PC-9 (cell line): ENCODE results near the gene TRIM66. TPM values are rescaled to one million over a fixed set of nuclear protein-coding genes. Genes with fewer than 3 reads are reported as not detected.

ENCODE experiments used
- BruUV-seq: library from RNA; stranded (reverse); fragments of 400-500 nt; replicated peaks from 2 replicates; lab custom pipeline; 2021; lab: Mats Ljungman, UMichigan
- CTCF ChIA-PET: fragments of 300-600 bp; sonication (Branson Sonifier 250); formaldehyde crosslinking; loops from one replicate; lab custom pipeline; 2022; ENCODE audit warnings: antibody characterized with exemption; lab: Charles Lee
- POLR2A ChIA-PET: fragments of 300-600 bp; sonication (Branson Sonifier 250); formaldehyde crosslinking; loops from one replicate; lab custom pipeline; 2022; ENCODE audit warnings: antibody characterized with exemption; ENCODE audit not compliant: unreplicated experiment; lab: Charles Lee
- DNase-seq, 2 experiments: peaks; one replicate each; pipeline versions ENCODE4 v3.0.0 to v3.0.0-alpha.2; 2015 to 2022; ENCODE audit warnings: mixed read lengths in 1 of 2
- H2AFZ ChIP-seq: fragments of 200-600 bp; sonication (generic); 2 replicates; pipeline ENCODE4 v1.8.1; 2017; ENCODE audit warnings: antibody characterized with exemption
- H3F3A ChIP-seq: fragments of 200-600 bp; sonication (generic); 2 replicates; pipeline ENCODE4 v1.8.1; 2017; ENCODE audit warnings: antibody characterized with exemption, mild to moderate bottlenecking, low read depth; ENCODE audit not compliant: insufficient read depth
- H3K27ac ChIP-seq: fragments of 200-600 bp; sonication (generic); 2 replicates; pipeline ENCODE4 v1.6.1; 2016; ENCODE audit warnings: mixed run types
- H3K27me3 ChIP-seq: fragments of 200-600 bp; sonication (generic); 2 replicates; pipeline ENCODE4 v1.6.1; 2016; ENCODE audit warnings: low read depth, mixed run types; ENCODE audit not compliant: insufficient read depth
- H3K36me3 ChIP-seq: fragments of 200-600 bp; sonication (generic); 2 replicates; pipeline ENCODE4 v1.6.1; 2016; ENCODE audit warnings: low read depth, mixed run types
- H3K4me1 ChIP-seq: fragments of 200-600 bp; sonication (generic); replicated peaks from 2 replicates; pipeline ENCODE4 v1.6.1; 2016; ENCODE audit warnings: mixed run types; ENCODE audit not compliant: insufficient read depth
- H3K4me2 ChIP-seq: fragments of 200-600 bp; sonication (generic); 2 replicates; pipeline ENCODE4 v1.6.1; 2017; ENCODE audit warnings: mixed run types
- H3K4me3 ChIP-seq: fragments of 200-600 bp; sonication (generic); 2 replicates; pipeline ENCODE4 v1.6.1; 2016; ENCODE audit warnings: mixed run types
- H3K79me2 ChIP-seq: fragments of 200-600 bp; sonication (generic); 2 replicates; pipeline ENCODE4 v1.6.1; 2017; ENCODE audit warnings: low read depth, mixed run types
- H3K9me2 ChIP-seq: fragments of 200-600 bp; sonication (generic); 2 replicates; pipeline ENCODE4 v1.8.1; 2017; ENCODE audit warnings: mild to moderate bottlenecking; ENCODE audit not compliant: insufficient read depth
- H3K9me3 ChIP-seq: fragments of 200-600 bp; sonication (generic); 2 replicates; pipeline ENCODE4 v1.8.1; 2016; ENCODE audit warnings: low read depth; ENCODE audit not compliant: insufficient read depth
- H4K20me1 ChIP-seq: fragments of 200-600 bp; sonication (generic); 2 replicates; pipeline ENCODE4 v1.8.1; 2017; ENCODE audit not compliant: insufficient read depth
- EZH2 ChIP-seq: fragments of 200-600 bp; sonication (generic); IDR thresholded peaks from 2 replicates; pipeline ENCODE4 v1.8.0; 2017; ENCODE audit warnings: antibody characterized with exemption, low read depth
- intact Hi-C: fragments of 100-400 bp; cut with micrococcal nuclease; formaldehyde crosslinking; loops from one replicate; pipeline ENCODE4 v1.10.0; 2022; ENCODE audit not compliant: unreplicated experiment
- total RNA-seq: library from RNA; stranded (reverse); gene quantifications from 2 replicates; pipeline ENCODE4 v1.2.3, GENCODE V29; 2021
- TF ChIP-seq, protein P1 (sequence below): fragments of 200-600 bp; sonication (generic); conservative IDR thresholded peaks from 2 replicates; pipeline ENCODE4 v1.6.1; 2017; ENCODE audit warnings: mixed run types, antibody characterized with exemption, mild to moderate bottlenecking, moderate library complexity

TRIM66 gene
- total RNA-seq, 1 experiment from 2014 or later = 17.0 TPM

- peak in 1 of 2 experiments; percentile 35 for DNase-seq
- TF ChIP-seq, protein P1, sequence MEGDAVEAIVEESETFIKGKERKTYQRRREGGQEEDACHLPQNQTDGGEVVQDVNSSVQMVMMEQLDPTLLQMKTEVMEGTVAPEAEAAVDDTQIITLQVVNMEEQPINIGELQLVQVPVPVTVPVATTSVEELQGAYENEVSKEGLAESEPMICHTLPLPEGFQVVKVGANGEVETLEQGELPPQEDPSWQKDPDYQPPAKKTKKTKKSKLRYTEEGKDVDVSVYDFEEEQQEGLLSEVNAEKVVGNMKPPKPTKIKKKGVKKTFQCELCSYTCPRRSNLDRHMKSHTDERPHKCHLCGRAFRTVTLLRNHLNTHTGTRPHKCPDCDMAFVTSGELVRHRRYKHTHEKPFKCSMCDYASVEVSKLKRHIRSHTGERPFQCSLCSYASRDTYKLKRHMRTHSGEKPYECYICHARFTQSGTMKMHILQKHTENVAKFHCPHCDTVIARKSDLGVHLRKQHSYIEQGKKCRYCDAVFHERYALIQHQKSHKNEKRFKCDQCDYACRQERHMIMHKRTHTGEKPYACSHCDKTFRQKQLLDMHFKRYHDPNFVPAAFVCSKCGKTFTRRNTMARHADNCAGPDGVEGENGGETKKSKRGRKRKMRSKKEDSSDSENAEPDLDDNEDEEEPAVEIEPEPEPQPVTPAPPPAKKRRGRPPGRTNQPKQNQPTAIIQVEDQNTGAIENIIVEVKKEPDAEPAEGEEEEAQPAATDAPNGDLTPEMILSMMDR = peak; percentile 70
- no peak for TF ChIP-seq EZH2
- Histone ChIP-seq H3K9me2 (no peaks in the 10 kb centered on the region), H4K20me1 (no peaks in the 10 kb centered on the region), H3K27ac (no peak overlapping the region), H3K36me3 (no peaks in the 10 kb centered on the region), H3K79me2 (no peaks in the 10 kb centered on the region), H3K4me2 (no peak overlapping the region), H3K4me1 (peaks cover 9% of the 10 kb centered on the region), H2AFZ (no peak overlapping the region), H3K4me3 (no peak overlapping the region), H3F3A (0 out of 2 replicates have a peak, but pooled peaks cover 3% of the 10 kb centered on the region), H3K27me3 (no peaks in the 10 kb centered on the region), H3K9me3 (no peaks in the 10 kb centered on the region)
- ChIA-PET CTCF (interaction anchor here (0.6 to 1.3 kb wide), 5 partner anchors 17 to 560 kb away, joined by 3 to 4 read pairs (median 4); no protein-coding TSS in a partner anchor), POLR2A (interaction anchor here (0.6 to 0.7 kb wide), 2 partner anchors 332 to 430 kb away, joined by 4 to 5 read pairs; no protein-coding TSS in a partner anchor)
- BruUV-seq = no TSS peak
- intact Hi-C loops = loop anchor here (1.0 to 10.0 kb wide), 4 partner anchors 184 to 562 kb away; no protein-coding TSS in a partner anchor
These were observed 115.8 kb downstream of the TRIM66 start for GRCh38 chr11:8566613-8567210.

GRCh38 chr11:8564526-8564925, 117.9 kb downstream of the TRIM66 start:
- no peak overlapping the region for H3K27ac ChIP-seq
- ChIA-PET POLR2A (no interaction called here), CTCF (no interaction called here)
- no peaks in the 10 kb centered on the region for H3K79me2 ChIP-seq
- intact Hi-C loops = loop anchor here (10.0 kb wide), 1 partner anchor 560 kb away; no protein-coding TSS in a partner anchor
- H3K9me2 ChIP-seq = no peaks in the 10 kb centered on the region
- no peak overlapping the region for H3K4me2 ChIP-seq
- no peaks in the 10 kb centered on the region for H4K20me1 ChIP-seq
- DNase-seq = no peak
- peaks cover 9% of the 10 kb centered on the region for H3K4me1 ChIP-seq
- no peaks in the 10 kb centered on the region for H3K27me3 ChIP-seq
- 0 out of 2 replicates have a peak, but pooled peaks cover 3% of the 10 kb centered on the region for H3F3A ChIP-seq
- TF ChIP-seq EZH2 = no peak
- TF ChIP-seq, protein P1 = no peak
- no TSS peak for BruUV-seq
- H3K36me3 ChIP-seq = no peaks in the 10 kb centered on the region
- H3K9me3 ChIP-seq = no peaks in the 10 kb centered on the region
- no peak overlapping the region for H3K4me3 ChIP-seq
- no peak overlapping the region for H2AFZ ChIP-seq

Other genes with a start within 250 kb of the TRIM66 start
- gene STK33, start 88.4 kb downstream of the TRIM66 start, total RNA-seq = 5.8 and 6.1 TPM in 2 replicates
- gene RPL27A, start 127 bp upstream of the TRIM66 start, total RNA-seq = 548 and 560 TPM in 2 replicates
- 16.7 and 17.7 TPM in 2 replicates for gene AKIP1, start 228.5 kb upstream of the TRIM66 start, total RNA-seq